Dermis blood vessel endothelial cell (primary cell): ENCODE measurements around the gene PCBD2. TPM values are rescaled to one million over a fixed set of nuclear protein-coding genes. Genes with fewer than 3 reads are reported as not detected.

Experiments
- DNase-seq: peaks from one replicate; pipeline ENCODE4 v3.0.0; 2010
- total RNA-seq: library from RNA; depleted of rRNA; stranded (reverse); fragments of >200 nt; gene quantifications from 2 replicates; pipeline ENCODE4 v1.2.3, GENCODE V29; 2014

The PCBD2 gene
- total RNA-seq, 1 donor from 2014 or later = 4.8 TPM

DNA sequence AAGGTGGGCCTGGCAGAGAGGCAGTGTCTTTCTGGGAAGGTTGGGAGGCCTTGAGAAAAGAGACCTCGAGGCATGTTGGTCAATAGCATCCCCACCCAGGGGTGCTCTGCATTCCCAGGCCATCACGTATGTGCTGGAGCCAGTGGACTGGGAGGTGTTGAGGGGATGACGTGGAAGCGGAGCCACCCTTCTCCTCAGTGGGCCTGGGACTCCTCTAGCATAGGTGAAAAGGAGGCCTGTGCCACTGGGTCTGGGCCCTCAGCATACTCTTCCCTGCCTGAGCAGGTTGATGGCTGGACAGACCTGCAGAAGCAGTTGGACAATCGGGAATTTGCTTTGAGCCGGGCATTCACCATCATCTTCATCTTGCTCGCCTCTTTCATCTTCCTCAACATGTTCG lies 103.6 kb downstream of the PCBD2 start:
- DNase-seq = no peak

DNA sequence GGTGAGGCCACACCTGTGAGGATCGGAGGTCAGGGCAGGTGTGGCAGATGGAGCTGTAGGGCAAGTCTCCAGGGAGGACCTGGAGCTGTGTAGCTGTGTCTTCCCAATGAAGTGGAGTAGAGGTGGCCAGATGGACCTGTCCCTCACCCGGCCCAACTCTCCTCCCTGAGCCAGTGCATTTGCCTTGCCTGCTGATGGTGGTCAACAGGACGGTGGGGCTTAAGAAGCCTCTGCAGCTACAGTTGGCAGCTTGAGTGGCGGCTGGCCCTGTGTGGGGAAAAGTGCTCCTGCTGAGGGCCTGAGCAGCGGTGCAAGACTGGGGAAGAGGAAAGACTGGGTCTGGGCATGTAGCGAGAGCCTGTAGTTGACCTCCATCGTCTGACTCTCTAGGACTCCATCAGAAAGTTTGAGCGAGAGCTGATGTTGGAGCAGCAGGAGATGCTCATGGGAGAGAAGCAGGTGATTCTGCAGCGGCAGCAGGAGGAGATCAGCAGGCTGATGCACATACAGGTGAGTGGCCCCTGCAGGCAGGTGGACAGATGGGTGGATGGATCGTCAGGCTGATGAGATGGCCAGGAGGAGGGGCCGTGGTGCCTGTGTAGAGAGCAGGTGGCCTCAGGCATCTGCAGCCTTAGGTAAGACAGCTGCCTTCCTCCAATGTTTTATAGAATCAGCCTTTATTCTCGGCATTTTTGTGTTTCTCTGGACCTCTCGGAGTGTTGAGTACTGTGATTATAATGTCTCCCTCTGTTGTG lies 104.2 kb downstream of the PCBD2 start:
- DNase-seq = no peak

DNA sequence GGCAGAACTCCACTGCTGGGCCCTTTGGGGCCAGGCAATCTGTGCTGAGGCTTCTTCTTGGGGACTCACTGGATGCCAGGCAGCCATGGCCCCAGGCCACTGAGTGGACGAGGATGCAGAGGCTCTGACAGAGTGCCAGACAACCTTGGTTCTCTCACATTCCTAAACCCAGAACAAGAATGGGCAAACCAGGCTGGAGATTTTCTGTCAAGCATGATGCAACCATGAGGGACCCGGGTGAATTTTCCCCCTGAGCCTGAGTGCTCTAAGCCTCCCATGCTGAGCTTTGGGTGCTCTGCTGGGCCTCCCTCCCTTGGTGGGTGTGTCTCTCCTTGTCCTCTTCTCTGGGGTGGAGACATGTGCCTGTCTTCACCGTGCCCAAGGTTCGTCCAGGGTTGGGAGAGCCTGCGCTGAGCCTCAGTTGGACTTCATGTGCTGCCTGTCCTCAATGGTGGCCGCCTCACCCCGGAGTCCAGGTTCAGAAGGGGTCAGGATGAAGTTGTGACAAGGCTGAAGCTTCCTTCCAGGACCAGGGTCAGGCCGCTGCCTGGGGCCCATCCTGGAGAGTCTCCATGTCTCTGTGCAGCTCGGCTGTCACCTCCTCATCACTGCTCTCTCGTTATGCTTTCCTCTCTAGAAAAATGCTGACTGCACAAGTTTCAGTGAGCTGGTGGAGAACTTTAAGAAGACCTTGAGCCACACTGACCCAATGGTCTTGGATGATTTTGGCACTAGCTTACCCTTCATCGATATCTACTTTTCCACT lies 105.0 kb downstream of the PCBD2 start:
- DNase-seq = no peak

DNA sequence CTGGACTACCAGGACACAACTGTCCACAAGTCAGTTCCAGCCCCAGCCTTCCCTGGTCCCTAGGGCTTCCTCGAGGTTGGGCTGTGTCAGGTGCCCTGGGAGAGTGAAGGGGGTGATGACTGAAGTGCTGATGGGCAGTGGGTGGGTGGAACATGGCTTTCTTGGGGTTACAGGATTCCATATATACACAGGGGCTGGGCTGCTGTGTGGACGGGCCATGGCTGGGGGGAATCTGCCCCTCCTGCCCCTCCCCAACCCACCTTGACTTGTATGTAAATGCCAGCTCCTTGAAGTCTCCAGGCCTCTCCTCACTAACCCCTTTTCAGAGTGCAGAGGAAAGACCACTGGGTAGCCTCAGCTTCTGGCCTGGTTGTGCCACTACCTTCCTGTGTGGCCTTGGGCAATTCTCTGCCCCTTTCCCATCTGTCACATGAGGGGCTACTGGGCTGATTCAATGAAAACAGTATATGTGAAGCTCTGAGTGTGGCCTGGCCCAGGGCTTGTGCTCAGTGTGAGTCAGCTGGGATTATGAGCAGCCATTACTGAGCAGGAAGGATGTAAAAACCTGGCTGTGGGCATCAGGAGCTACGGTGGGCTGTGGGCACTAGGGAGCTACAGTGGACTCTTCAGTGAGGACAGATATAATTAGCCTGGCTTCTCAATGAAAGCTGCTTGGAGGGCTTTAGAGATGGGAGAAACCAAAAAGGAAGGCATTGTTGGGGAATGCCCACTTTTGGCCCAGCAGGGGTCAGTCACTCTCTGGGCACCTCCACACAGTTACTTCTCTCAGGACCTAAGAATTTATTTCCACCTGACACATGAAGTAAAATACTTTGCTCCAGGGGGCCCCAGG lies 105.8 kb downstream of the PCBD2 start:
- no peak for DNase-seq

DNA sequence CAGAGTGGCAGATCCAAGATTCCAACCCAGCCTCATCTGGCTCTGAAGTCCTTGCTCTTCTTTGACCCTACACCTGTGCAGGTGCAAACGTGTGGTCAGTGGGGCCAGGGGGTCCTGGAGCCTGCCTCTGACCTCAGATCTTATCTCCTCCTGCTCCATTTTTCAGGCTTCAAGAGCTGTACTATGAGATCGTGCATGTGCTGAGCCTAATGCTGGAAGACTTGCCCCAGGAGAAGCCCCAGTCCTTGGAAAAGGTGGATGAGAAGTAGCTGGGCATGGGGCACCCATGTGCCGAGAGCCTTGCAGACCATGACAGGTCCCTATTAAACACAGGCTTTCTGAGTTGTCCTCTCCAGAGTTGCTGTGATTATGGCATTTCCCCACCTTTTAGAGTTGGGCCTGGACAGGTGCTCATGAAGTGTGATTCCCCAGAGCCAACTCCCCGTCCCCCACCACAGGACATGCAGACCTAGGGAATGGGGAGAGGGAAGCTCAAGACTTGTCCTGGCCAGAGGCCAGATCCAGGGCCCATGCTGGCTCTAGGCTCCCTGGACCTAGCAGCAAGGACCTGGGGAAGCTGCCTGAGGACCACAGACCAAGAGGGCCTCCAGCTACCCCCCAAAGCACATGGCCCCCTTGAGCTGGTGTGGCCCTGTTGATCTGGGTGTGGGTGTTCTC lies 106.6 kb downstream of the PCBD2 start:
- no peak for DNase-seq

DNA sequence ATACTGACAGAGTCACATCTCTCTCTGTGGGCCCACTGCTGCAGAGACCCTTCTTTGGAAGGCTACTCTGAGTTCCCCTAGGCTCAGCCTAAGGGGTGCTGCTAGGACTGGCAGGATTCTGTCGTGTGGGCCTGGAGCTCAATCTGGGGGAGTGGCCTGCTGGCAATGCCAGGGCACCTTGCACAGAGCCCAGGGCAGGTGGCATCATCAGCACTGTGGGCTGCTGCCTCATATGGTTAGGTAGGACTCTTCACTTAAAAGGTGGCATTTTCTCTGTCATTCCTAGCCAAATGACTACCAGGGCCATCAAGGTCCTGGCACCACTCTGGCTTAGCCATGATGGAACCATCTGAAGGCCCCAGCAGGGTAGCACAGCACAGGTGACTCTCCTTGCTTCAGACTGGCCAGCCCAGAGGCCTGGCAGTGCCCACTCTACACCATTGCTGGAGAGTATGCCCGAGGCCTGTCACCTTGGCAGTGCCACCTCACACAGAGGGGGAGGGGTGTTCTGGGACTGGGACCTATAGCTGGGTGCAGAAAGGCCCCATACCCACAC lies 107.2 kb downstream of the PCBD2 start:
- no peak for DNase-seq

Other genes with a start within 250 kb of the PCBD2 start
- 32.3 and 47.1 TPM in 2 replicates for gene CAMLG, start 166.6 kb upstream of the PCBD2 start, total RNA-seq
- 21.8 and 31.7 TPM in 2 replicates for gene DDX46, start 146.4 kb upstream of the PCBD2 start, total RNA-seq
- 52.2 and 76.2 TPM in 2 replicates for gene C5orf24, start 59.2 kb upstream of the PCBD2 start, total RNA-seq
- 84.0 and 107 TPM in 2 replicates for gene TXNDC15, start 30.8 kb upstream of the PCBD2 start, total RNA-seq
- 0.34 TPM in 1 of 2 replicates, not detected in the other for gene CATSPER3, start 62.8 kb downstream of the PCBD2 start, total RNA-seq
- 0.51 TPM in 1 of 2 replicates, not detected in the other for gene PITX1, start 129.1 kb downstream of the PCBD2 start, total RNA-seq